Cardiac atrium fibroblast (primary cell): ENCODE results near the gene PPP1R26. TPM values are rescaled to one million over a fixed set of nuclear protein-coding genes. Genes with fewer than 3 reads are reported as not detected.

ENCODE experiments used
- total RNA-seq: library from RNA; depleted of rRNA; stranded (reverse); fragments of >200 nt; gene quantifications from 2 replicates; pipeline ENCODE4 v1.2.3, GENCODE V29; 2015

Gene PPP1R26
- total RNA-seq = 5.6 and 7.6 TPM in 2 replicates

GRCh38 chr9:135479469-135480052 is at the start of gene PPP1R26:
PPP1R26 (plus strand) TSS chr9:135479782; CDS start chr9:135484511, 4,729 bp downstream.

GRCh38 chr9:135500525-135501260 is 21.1 kb downstream of the PPP1R26 start, which contains the start of gene MRPS2:
MRPS2 (plus strand) TSS chr9:135500682; CDS start chr9:135500711, 29 bp downstream.

GRCh38 chr9:135520916-135521607 is 41.5 kb downstream of the PPP1R26 start, which contains the start of gene LCN1:
LCN1 (plus strand) TSS chr9:135521440; CDS start chr9:135521498, 58 bp downstream.

Other genes starting within 250 kb of the PPP1R26 start
- 51.4 and 62.5 TPM in 2 replicates for gene MRPS2, start 20.9 kb downstream of the PPP1R26 start, total RNA-seq
- not detected in 2 replicates for gene LCN1, start 41.7 kb downstream of the PPP1R26 start, total RNA-seq
- gene OBP2A, start 66.3 kb downstream of the PPP1R26 start, total RNA-seq = not detected in 2 replicates
- gene PAEP, start 82.0 kb downstream of the PPP1R26 start, total RNA-seq = not detected in 2 replicates
- not detected in 2 replicates for gene GLT6D1, start 159.8 kb downstream of the PPP1R26 start, total RNA-seq
- gene LCN9, start 183.5 kb downstream of the PPP1R26 start, total RNA-seq = not detected in 2 replicates
- not detected in 2 replicates for gene SOHLH1, start 219.7 kb downstream of the PPP1R26 start, total RNA-seq
- not detected in 2 replicates for gene KCNT1, start 222.4 kb downstream of the PPP1R26 start, total RNA-seq